Measurements from ENCODE around the gene RIN3. TPM values are rescaled to one million over a fixed set of nuclear protein-coding genes. Genes with fewer than 3 reads are reported as not detected.

Gene RIN3, protein sequence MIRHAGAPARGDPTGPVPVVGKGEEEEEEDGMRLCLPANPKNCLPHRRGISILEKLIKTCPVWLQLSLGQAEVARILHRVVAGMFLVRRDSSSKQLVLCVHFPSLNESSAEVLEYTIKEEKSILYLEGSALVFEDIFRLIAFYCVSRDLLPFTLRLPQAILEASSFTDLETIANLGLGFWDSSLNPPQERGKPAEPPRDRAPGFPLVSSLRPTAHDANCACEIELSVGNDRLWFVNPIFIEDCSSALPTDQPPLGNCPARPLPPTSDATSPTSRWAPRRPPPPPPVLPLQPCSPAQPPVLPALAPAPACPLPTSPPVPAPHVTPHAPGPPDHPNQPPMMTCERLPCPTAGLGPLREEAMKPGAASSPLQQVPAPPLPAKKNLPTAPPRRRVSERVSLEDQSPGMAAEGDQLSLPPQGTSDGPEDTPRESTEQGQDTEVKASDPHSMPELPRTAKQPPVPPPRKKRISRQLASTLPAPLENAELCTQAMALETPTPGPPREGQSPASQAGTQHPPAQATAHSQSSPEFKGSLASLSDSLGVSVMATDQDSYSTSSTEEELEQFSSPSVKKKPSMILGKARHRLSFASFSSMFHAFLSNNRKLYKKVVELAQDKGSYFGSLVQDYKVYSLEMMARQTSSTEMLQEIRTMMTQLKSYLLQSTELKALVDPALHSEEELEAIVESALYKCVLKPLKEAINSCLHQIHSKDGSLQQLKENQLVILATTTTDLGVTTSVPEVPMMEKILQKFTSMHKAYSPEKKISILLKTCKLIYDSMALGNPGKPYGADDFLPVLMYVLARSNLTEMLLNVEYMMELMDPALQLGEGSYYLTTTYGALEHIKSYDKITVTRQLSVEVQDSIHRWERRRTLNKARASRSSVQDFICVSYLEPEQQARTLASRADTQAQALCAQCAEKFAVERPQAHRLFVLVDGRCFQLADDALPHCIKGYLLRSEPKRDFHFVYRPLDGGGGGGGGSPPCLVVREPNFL
- not detected in 2 replicates for polyA plus RNA-seq (2014; cell fraction: cytosol; rRNA removed)
- polyA plus RNA-seq (2014; cell fraction: nucleus; rRNA removed), result not detected in 2 replicates

DNA sequence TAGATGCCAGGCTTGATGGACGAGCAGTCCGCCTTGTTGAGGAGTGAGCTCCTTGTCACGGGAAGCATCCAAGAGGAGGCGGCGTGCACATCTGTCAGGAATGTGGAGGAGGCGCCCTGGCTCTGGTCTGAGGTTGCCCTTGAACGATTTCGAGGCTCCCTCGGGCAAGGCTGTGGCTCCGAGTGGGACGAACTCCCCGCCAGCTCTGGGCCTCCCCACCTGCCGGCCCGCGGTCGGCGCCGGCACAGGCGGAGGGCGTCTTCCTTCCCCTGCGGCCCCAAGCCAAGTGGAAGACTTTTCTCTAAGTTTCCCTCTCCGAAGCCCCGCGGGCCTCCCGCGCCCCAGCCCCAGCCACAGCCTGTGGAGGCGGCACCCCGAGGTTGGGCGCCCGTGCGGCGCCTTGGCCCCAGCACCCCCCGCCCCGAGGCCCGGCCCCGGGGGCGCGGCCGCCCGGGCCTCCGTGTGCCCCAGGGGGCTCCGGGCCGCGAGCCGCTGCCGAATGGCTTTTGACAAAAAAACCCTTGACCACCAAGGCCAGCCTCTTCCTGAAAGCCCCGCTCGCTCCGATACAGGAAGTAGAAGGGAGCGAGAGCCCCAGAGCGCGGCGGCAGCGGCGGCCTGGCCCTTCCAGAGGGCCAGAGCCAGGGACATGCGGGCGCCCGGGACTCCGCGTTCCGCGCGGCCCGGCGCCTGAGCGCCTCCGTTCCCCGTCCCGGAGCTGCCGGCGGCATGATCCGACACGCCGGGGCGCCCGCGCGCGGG is at the start of gene RIN3:
Gene RIN3, plus strand, starts transcription at position 578 of the 762 bp plus-strand sequence. Its CDS starts 152 bp downstream, at position 730.
- DNase-seq (ENCODE audit: low spot score), result no peak

DNA sequence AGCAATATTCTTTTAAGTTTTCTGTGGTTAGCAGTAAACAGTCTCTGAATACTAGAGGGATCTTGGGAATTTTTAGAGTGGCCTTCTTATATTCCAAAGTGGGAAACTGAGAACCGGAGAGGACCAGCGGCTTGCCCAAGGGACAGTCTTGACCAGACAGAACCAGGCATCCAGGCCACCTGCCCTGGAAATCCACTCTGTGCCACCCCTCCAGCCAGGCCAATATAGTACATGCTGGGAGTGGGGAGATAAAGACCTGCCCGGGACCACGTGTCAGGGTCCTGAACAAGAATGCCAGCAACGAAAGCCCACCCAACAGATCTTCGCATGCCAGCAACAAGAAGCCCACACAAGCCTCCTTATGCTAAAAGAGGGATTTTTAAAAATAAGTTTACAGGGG is 49.4 kb upstream of the RIN3 start:
- DNase-seq (ENCODE audit: low spot score), result no peak

DNA sequence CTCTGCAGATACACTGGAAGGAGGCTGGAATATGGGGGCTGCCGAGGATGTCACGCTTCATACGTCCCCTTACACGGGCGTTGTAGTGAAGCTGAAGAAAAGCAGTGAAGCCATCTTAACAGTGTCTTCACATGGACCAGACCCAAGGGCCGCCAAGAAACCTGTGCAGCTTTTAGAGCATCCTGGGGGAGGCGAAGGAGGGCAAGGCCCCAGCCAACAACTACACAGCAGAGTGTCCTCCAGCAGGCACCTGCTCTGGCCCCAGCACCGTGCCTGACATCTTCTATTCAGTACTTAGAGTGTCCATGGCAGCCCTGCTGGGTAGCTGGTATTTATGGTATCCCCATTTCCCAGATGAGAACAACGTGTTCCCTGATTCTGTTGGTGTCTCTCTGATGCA is 48.9 kb upstream of the RIN3 start:
- DNase-seq (ENCODE audit: low spot score), result no peak

DNA sequence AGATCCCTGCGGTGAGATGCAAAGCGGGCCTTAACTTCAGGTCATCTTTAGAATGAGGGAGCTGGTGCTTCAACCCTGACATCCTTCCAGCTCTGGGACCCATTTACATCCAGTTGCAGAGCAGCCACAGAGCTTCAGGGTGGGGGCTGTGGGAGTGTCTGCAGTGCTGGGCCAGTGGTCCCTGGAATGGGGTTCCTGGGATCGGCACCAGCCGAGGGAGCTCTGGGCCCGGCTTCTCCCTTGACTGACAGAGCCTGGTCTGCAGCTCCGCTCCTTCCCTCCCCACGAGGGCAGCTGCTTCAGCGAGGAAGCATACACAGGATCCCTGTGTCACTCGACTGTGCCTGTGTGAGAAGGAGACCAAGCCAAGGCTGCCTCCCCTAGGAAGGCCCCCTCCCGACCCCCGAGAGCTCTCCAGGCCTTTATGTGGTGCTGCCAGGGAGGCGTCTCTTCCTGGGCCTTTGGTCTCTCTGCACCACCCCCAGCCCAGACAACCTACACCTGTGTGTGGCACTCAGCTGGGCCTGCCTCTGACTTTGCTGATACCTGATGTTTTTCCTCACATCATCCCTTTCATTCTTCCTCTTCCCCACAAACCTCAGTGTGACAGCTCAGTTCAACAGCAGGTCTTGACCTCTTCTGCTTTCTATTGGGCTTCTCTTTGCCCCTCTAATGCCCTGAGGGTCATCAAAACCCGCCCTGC is 48.1 kb upstream of the RIN3 start:
- DNase-seq (ENCODE audit: low spot score), result no peak

DNA sequence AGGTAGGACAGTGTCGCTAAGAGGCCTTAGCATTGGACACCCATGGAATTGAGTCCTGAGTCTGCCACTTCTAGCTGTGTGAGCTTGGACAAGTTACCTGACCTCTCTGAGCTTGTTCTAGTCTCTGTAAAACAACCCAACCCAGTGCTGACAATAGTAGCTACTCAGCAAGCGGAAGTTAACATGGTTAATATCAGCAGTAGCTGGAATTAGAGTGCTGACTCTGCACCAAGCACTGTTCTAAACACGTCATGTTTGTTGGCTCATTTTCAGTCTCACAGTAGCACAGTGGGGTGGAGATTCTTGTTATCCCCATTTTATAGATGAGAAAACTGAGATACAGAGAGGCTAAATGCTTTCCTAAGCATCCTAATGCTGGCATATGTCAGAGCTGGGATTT is 47.5 kb upstream of the RIN3 start:
- DNase-seq (ENCODE audit: low spot score), result no peak

DNA sequence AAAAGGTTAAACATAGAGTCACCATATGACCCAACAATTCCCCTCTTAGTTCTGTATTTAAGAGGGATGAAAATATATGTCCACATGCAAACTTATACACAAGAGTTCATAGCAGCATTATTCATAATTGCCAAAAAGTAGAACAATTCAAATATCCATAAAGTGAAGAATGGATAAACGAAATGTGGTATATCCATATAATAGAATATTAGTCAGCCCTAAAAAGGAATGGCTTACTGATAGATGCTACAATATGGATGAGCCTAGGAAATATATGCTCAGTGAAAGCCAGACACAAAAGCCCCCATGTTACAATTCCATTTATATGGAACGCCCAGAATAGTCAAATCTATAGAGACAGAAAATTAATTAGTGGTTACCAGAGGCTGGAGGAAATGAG is 44.1 kb upstream of the RIN3 start:
- no peak for DNase-seq (ENCODE audit: low spot score)

DNA sequence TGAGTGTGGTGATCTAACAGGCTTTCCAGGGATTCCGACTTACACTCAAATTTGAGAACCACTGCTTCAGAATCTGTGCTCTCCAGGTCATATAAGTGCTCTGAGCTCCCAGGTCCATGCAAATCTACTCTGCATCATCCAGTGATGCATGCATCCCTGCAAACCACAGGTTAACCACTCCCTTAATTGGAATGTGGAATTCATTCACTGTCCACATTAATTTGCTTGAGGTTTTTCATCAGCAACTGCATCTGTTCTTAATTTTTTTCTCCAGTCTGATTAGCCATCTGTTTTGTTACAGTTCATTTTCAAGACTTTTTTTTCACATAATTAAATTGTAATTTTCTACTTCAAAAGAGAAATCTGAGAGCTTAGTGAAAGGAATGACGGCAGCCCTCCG is 43.4 kb upstream of the RIN3 start:
- no peak for DNase-seq (ENCODE audit: low spot score)

DNA sequence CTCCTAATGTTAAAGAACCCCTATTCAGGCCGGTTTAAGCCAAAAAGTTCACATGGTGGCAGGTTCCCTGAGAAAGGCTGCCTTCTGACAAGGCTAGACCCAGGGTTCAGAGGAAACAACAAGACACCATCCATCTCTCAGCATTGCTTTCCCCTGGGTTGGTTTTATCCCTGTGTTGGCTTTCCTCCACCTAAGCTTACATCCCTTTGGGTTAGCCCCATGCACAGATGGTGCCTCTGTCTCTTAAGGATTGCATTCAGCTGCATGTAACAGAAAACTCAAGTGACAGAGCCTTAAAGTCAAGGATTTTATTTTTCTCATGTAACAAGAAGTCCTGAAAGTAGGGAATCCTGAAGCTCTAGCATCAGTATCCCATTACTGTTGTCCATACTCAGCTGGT is 42.8 kb upstream of the RIN3 start:
- no peak for DNase-seq (ENCODE audit: low spot score)

DNA sequence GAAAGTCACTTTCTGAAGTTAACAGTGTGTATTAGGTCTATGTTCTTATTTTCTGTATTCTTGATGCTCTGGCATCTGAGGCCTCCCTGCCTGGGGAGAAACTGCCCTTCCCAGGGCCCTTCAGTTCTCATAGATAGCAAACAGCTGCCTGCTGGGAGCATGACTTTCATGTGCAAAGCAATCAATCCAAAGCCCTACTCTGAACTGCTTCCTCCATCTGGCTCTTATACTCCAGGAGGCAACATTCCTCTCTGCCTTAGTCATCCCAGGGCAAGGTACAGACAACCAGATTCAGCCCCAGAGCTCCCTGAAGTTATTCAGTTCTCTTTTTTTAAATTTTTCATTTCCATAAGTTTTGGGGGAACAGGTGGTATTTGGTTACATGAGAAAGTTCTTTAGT is 41.7 kb upstream of the RIN3 start:
- no peak for DNase-seq (ENCODE audit: low spot score)

DNA sequence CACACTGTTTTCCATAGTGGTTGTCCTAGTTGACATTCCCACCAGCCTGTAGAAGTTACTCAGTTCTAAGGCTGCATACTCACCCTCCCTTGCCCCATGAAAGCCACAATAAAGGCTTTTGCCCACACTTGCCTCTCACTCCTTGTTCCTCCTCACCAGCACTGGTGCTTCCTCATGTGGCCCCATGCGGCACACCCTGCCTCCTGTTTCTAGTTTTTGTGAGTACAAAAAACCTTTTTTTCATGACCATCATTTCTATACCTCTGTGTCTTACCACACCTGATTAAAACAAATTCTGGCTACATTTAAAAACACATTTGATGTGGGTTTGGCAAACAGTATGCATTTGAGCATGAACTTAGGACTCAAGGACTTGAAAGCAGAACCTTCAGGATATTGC is 40.7 kb upstream of the RIN3 start:
- no peak for DNase-seq (ENCODE audit: low spot score)

DNA sequence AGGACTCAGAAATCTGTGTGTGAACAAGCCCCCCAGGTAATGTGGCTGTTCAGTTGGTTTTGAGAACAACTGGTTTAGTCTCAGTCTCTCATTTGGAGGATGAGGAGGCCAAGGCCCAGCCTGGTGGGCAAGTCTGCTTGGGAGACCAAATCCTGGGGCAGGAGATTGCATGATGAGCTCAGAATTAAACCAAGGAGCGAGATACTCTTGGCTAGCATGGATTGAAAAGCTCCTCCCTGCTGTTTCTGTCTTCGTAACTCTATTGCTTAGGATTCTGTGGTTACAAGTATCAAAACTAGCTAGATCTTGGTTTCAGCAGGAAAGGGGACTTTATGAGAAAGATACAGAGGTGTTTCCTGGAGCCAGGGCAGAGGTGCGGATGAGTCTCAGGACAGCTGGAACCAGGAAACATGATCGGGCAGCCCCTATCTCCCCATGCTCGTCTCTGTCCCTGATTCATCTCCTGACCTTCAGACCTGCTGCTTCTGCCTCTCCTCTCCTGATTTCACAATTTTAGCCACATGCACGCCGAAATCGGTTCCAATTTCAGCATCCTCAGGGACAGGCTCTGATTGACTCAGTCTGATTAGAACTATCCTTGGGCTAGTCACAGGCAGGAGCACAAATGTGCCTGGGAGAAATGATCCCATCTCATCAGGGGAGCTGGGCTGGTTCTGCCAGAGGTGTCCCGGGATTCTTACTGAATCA is 40.2 kb upstream of the RIN3 start:
- no peak for DNase-seq (ENCODE audit: low spot score)

DNA sequence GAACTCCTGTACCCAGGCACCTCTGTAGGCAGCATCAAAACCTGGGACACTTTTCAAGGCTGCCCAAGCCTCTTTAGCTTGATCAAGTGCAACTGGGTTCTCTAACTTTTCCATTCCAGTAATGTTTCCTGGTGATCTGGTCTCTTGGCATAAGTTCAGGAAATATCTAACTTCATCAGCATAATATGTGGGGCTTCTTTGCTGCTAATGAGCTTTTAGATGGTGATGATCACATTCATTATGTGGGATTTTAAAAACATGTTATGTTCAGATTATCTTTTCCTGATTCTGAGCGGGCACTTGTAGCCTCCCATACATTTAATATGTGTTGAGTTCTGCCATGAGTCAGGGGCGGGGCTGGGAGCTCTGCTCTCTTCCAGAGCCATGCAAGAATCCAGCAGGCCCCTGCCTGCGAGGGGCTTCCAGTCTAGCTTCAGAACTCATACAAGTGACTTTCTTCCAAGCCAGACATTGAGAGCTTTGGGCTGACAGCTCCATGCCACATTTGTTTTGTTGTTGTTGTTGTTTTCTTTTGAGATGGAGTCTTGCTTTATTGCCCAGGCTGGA is 39.5 kb upstream of the RIN3 start:
- no peak for DNase-seq (ENCODE audit: low spot score)

DNA sequence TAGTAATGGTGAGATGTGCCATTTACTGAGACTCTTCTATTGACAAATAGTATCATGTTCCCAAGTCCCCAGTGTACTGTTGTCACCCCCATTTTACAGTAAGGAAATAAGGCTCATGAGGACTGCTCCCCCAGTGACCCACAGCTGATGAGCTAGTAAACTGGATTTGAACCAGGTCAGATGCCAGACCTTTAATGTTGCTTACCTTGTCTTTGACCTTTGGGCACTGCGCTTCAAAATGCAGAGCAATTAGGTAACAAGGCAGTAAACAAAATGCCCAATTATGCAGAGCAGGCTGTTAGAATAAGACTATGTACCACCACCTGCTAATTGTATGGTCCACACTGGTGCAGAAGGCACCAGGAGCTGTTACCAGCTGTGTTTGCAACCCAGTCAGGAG is 38.5 kb upstream of the RIN3 start:
- DNase-seq (ENCODE audit: low spot score), result no peak

DNA sequence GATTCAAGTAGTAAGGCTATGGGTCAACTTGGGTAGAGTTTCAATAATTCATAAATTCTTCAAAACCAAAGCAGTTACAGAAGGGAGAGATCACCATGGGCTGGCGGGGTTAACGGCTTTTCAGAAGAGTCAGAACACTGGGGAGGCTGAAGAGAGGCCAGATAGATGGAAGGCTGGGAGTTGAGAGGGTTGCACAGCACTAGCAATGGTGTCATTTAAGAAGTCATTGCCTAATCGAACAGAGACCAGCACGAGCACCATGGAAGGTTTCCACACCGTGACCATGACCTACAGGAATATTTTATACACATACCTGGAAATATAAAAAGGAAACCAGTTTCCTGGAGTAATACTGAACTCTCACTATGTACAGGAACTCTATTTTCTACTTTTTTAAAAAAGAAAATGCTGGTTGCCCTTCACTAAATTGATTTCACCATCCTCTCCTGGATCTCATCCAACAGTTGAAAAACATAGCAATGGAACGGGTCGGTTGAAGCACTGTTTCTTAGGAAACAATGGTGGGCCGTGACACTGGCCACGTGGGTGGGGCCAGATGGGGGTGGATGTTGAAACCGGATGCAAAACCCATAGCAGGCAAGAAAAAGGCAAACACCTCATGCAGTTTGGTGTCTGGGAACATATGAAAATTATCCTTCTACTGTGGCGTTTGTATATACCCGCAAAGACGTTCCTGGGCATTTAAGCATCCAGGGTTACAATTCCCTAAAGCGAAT is 38.0 kb upstream of the RIN3 start:
- no peak for DNase-seq (ENCODE audit: low spot score)

DNA sequence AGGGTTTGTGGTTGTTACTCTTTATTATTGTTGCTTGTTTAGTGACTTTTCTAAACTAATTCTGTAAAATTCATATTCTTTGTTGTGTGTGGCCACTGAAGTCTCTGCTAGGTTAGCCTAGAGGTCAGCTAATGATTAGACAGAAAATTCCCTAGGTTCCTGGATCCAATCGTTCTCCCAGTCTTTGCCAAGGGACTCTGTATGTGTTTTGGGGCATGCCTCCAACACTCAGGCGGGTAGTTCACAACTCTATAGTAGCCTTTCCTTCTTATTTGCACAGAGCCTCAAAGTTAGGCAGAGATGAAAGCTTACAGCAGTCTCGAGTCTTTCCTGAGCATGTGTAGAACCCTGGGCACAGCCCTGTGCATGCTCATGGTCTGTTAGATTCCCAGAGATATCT is 32.7 kb upstream of the RIN3 start:
- no peak for DNase-seq (ENCODE audit: low spot score)

DNA sequence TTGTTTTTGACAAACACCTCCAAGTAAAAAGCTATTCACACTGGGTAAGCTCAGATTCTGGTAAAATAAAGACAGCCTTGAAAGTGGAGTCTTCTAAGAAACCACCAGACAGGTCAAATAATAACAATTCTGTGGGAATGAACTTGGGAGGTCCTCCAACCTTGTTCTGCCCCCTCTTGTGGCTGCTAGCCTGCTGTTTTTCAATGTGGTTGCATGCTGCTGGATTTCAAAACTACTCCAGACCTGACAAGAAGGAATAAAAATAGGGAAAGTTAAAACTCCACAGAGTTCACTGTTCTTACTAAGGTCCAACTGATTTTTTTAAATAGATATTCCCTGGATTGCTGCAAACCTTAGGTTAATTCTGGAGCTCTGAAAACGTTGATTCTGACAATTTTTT is 32.2 kb upstream of the RIN3 start:
- DNase-seq (ENCODE audit: low spot score), result no peak

DNA sequence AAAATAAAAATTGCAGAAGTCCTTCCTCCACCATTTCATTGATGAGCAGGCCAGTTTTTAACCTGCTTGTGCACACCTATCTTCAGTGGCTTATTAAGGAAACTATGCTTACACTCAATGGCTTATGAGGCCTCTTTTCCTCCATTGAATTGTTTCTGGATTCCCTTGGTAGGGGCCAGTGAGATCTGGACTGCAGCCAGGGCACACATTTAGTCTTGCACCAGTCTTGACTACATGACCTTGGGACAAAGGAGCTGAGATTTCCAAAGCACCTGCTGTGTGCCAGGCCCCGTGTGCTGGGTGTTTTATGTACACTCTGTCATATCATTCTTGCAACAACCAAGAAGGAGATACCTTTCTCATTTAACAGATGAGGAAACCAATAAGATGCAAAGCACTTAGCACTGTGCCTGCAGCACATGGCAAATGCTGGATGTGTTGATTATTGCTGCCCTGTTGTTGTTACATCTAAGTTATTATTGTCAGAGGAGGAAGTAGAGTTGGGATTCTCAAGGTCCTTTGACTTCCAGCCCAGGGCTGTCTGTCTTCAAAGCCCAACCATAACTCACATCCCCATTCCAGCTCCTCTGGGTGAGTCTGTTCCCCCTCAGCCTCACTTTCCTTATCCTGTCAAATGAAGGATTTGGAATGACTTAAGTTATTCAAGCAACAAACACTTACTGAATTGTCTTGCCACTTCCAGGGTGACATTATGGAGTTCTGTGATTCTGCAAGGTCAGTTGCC is 31.6 kb upstream of the RIN3 start:
- no peak for DNase-seq (ENCODE audit: low spot score)

DNA sequence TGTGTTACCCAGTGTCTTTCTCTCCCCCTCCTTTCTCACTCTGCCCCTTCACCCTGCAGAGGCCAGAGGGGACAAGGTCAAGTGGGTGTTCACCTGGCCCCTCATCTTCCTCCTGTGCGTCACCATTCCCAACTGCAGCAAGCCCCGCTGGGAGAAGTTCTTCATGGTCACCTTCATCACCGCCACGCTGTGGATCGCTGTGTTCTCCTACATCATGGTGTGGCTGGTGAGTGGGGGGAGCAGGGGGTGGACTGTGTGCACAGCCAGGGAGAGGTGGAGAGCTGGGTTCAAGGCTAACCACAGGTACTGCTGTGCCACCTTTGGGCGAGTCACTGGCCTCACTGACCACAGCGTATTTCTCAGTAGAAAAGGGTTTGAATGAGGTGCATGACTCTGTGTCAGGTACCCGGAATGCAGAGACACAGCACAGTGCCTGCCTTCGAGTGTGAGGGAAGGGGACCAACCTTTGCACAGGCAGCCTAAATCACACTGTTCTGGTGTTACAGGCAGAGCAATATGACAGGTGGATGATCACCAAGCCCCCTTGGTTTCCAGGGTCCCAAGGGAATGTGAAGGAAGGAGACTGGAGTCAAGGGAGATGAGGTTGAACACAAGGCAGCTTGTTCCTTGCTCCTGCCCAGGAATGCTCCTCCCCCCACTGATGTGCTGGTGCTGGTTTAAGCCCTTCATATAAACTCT is 30.8 kb upstream of the RIN3 start:
- no peak for DNase-seq (ENCODE audit: low spot score)

Data from SK-N-DZ (cell line).